Endometrium (tissue), 2 donors: ENCODE data around the gene ZNF597.

Experiments
- FAIRE-seq: peaks from 2 replicates; lab custom pipeline; 2012; peaks lifted over from hg19 to GRCh38; lab: Jason Lieb, UNC
- donor health status: control.
- donor health status: control.

The ZNF597 gene, protein sequence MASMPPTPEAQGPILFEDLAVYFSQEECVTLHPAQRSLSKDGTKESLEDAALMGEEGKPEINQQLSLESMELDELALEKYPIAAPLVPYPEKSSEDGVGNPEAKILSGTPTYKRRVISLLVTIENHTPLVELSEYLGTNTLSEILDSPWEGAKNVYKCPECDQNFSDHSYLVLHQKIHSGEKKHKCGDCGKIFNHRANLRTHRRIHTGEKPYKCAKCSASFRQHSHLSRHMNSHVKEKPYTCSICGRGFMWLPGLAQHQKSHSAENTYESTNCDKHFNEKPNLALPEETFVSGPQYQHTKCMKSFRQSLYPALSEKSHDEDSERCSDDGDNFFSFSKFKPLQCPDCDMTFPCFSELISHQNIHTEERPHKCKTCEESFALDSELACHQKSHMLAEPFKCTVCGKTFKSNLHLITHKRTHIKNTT

DNA sequence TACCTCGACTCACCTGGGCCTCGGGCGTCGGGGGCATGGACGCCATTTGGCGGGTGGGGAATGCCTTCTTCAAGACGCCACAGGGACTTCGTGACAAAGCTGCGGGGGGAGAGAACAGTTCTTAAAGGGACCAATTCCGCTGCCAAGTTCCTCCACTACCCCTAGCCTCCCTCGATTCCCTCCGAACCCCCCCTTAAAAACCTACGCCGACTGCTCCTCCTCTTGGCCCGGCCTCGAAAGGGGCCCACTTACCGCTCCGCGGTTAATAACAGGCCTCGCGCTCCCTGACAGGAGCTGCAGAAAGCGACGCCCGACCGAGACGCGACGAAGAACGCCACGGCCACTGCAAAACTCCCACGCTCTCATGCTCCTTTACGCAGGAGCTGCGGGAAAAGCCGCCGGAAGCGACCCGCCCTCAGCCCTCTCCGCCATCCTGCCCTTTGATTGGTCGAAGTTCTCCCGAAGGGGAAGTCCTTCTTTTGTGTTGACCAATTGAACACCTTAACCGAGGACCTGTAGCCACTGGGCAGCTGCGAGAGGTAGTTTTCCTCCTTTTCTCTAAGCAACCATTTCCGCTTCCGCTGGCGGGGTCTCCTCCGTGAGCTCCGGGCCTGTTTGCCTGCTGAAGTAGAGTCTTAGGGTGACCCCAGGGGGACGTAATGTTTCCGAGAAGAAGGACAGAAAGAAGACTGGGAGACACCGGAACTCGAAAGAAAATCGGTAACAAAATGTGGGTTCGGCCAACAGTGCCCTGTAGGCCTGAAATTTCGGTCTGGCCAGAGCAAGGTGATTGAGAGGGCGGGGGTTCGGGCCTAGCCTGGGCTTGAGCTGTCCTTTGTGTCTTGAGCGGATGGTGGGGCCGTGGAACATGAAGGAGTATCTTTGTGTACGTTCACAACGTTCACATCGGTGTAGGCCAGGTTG, at the start of gene ZNF597, which contains the start of gene NAA60:
ZNF597 (minus strand) TSS at position 397 of the 924 bp plus-strand sequence; CDS start at position 46, 351 bp downstream.
NAA60 (plus strand) TSS at position 573 of the 924 bp plus-strand sequence. CDS start 32,548 bp downstream, outside the sequence.
- peak; percentile 71 for FAIRE-seq

DNA sequence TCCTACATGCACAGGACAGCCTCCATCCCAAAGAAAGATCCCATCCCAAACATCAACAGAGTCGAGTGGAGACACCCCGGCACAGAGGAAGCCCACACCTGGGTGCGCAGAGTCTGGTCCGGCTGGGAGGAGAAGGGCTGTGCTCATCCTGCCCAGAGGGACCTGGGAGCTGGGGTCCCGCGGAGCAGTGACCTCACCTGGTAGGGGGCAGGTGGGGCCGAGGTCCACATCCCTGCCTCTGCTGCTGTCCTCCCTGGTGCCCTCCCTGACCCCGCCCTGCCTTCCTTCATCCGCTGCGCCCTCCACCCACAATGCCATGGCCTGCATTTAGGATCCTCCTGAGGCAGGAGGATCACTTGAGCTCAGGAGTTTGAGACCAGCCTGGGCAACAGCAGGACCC, 49.1 kb upstream of the ZNF597 start:
- no peak for FAIRE-seq

- FAIRE-seq, result no peak
Measured at GRCh38 chr16:3490911-3491629, 47.8 kb upstream of the ZNF597 start.

DNA sequence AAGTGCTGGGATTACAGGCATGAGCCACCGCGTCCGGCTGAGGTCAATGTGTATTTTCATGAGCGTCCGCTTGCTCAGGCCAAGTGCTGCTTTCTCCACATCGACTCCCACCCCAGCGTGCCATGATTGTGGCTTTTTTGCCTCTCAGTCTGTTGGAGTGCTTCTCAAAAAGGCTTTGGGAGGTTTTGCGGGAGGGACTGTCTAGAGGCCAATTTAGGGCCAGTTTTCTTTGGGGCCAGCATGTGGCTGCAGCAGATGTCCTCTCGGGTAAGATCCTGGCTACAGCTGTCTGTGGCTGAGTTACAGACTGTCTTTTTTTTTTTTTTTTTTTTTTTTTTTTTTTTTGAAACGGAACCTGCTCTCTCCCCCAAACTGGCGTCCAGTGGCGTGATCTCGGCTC, 45.5 kb upstream of the ZNF597 start:
- FAIRE-seq, result no peak

DNA sequence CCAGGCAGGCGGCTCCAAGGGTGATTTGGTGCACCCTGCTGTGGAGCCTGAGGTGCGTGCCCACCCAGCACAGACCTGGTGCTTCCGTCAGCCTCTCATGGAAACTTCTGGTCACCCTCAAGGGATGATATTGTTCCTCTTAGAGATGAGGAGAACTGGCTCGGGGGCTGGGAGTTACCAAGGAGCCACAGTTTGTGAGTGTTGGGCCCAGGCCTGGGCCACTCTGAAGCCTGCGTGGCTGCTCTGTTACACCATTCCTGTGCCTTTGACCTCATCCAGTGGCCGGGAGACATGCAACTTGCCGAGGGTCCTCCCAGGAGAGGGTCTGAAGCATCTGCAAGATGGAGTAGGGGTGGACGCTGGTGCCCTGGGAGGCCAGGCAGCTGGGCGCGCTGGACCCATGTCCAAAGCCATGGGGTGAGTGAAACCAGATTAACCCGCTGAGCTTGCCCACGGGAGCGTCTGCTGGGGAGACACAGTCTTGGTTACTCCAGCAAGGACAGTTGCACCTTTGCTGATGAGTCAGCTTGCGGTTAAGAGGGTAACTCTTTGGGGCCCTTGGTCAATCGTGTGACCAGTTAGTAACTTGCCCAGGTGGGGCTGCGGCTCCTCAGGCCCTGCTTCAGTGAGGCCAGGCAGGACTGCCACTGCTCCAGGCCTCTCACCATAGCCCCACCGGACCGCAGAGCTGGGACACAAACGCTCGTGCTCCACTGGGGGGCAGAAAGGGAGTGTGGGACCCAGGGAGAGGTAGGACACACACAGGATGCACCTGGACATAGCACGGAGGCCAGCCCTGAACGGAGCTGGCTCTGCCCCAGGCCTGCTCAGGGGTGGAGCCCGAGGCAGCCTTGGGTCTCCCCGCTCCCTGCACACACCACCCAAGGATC, 44.5 kb upstream of the ZNF597 start:
- FAIRE-seq, result no peak

GRCh38 chr16:3486506-3487215, 43.4 kb upstream of the ZNF597 start:
- no peak for FAIRE-seq

DNA sequence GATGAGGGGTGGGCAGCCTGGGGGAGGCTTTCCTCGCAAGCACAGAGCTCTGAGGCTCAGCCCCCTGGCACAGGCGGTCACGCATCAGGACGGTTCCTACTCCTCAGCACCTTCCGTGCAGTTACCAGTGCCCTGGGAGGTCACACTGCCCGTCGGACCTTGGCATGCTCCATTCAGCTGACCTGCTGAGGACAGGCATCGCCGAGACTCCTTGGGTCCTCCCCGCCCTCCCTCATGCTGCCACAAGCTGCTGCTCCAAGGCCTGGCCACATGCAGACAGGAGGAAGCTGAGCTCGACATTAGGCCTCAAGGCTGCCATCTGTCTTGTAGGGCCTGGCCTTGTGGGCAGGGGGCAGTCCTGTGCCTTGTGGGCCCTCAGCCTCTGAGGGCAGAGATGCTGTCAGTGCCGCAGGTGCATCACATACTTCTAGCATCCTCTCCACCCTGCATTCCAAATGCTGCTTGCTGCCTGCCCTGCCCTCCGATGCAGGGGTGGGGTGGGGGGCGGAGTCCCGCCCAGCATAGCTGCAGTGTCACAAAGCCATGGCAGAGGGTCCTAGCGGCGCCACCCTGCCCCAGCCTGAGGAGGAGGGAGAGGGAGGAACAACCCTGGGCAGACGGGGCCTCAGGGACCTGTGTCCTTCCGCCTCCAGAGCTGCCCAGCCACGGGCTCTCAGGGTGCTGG, 42.7 kb upstream of the ZNF597 start:
- FAIRE-seq, result no peak

- no peak for FAIRE-seq
Measured at GRCh38 chr16:3485097-3485745, 41.9 kb upstream of the ZNF597 start.

DNA sequence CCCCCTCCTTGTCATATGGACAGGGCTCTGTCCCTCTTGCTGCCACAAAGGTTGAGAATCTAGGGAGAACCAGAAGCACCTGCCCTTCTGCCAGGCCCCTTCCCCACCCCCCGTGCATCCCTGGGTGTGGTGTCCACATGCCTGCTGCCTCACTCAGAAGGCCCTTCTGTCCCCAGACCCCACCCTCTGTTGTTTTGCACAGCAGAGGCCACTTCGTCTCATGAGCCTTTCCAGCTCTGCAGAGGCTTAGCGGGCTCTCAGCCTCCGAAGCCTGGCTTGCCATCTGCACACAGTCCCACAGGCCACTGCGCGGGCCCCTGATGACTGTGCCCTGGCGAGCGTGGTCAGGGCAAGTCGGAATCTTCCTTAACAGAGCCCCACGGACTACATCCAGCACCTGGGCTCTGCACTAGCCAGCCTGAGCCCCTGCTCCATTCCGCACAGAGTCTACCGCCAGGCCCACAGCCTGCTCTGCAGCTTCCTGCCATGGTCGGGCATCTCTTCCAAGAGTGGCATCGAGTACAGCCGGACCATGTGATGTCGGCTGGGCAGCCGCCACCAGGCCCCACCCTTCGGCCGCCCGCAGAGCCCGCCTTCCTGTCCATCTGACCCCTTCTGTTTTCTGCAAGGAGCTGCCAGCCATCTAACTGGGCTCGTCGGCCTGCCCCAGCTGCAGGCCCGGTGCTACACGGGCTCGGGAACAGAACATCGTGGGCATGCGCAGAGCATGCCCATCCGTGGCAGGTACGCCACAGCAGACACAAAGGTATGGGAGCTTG, 41.2 kb upstream of the ZNF597 start:
- FAIRE-seq, result no peak

DNA sequence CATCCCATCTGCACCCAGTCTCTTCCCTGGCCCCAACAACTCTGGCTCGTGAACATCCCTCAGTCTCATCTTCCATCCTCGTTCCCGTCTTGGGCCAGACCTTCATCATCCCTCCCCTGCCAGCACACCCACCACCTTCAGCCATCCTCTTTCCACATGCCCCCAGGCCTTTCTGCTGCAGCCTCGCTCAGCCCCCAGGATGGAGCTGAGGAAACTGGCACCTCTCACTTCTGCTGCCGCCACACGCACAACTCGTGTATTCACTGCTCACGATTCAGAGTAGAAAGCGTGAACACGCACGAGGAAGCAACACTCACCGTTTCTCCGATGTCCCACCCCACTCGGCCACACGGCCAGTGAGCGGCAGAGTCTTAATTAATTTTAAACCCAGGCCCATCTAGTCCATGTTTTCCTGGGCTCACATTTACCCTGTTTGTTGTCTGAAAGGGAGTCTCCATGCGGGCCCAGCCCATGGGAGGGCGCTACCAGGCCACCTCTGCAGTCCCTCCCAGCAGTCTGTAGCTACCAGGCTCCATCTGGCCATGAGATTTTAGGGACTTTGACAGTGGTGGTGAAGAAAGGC, 39.4 kb upstream of the ZNF597 start:
- no peak for FAIRE-seq

GRCh38 chr16:3481696-3482658, 38.7 kb upstream of the ZNF597 start:
- FAIRE-seq, result no peak

DNA sequence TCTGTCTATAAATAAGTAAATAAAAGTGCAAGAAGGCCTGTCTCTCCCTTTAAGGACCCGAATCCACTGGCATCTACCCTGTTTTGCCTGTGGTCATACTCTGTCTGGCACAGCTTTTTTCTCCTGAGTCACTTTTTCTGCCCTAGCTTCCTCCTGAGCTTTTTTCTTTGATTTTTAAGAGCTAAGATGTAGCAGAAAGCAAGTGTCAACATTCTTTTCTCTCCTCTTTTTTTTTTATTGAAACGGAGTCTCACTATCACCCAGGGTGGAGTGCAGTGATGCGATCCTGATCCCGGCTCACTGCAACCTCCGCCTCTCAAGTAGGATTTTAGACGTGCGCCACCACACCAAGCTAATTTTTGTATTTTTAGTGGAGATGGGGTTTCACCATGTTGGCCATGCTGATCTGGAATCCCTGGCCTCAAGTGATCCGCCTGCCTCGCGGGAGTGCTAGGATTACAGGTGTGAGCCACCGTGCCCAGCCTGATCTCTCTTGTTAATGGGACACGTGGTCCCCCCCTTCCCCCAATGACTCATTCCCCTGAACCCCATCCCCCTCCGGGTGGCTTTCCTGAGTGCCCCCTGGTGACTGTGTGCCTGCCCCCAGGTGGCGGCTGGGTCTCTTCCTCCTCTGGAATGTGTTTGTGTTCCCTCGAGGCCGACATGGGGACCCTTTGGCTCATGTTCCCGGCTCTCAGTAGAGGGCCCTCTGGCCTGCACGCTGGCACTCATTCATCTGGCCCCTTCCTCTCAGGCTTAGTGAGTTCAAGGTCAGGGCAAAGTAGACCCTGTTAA, 37.8 kb upstream of the ZNF597 start:
- no peak for FAIRE-seq

GRCh38 chr16:3479654-3480216, 36.4 kb upstream of the ZNF597 start:
- FAIRE-seq, result no peak

GRCh38 chr16:3478242-3478925, 35.1 kb upstream of the ZNF597 start:
- no peak for FAIRE-seq

- no peak for FAIRE-seq
Measured at GRCh38 chr16:3476409-3476808, 33.1 kb upstream of the ZNF597 start.
